ENCODE measurements around the gene ITM2B. TPM values are rescaled to one million over a fixed set of nuclear protein-coding genes. Genes with fewer than 3 reads are reported as not detected.

ITM2B gene
- total RNA-seq, 1 experiment from 2014 or later, result 105 TPM

DNA sequence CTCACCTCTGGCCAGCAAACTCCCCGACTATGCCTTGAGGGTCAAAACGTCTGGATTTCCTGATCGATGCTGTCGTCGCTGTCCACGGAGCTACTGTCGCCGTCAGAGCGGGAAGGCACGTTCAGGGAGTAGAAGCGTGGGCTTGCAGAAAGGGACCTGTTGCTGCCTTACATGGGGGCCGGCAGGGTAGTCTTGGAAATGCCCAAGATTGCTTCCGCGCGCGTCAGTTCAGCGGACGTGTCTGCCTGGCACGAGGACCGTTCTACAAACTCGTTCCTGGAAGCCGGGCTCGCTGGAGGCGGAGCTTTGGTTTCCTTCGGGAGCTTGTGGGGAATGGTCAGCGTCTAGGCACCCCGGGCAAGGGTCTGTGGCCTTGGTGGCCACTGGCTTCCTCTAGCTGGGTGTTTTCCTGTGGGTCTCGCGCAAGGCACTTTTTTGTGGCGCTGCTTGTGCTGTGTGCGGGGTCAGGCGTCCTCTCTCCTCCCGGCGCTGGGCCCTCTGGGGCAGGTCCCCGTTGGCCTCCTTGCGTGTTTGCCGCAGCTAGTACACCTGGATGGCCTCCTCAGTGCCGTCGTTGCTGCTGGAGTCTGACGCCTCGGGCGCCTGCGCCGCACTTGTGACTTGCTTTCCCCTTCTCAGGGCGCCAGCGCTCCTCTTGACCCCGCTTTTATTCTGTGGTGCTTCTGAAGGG, 86.0 kb downstream of the ITM2B start:
- TF ChIP-seq, protein P1, sequence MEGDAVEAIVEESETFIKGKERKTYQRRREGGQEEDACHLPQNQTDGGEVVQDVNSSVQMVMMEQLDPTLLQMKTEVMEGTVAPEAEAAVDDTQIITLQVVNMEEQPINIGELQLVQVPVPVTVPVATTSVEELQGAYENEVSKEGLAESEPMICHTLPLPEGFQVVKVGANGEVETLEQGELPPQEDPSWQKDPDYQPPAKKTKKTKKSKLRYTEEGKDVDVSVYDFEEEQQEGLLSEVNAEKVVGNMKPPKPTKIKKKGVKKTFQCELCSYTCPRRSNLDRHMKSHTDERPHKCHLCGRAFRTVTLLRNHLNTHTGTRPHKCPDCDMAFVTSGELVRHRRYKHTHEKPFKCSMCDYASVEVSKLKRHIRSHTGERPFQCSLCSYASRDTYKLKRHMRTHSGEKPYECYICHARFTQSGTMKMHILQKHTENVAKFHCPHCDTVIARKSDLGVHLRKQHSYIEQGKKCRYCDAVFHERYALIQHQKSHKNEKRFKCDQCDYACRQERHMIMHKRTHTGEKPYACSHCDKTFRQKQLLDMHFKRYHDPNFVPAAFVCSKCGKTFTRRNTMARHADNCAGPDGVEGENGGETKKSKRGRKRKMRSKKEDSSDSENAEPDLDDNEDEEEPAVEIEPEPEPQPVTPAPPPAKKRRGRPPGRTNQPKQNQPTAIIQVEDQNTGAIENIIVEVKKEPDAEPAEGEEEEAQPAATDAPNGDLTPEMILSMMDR (conservative IDR thresholded peaks at IDR 0.05; ENCODE audit: low read depth, low read length), result no peak
- TF ChIP-seq EZH2phosphoT487 (IDR thresholded peaks at IDR 0.05; ENCODE audit: borderline replicate concordance, low read length), result no peak
- no peak for TF ChIP-seq EZH2 (IDR thresholded peaks at IDR 0.05; ENCODE audit: low read length, unreplicated experiment)
- no peaks in the 10 kb centered on the region; the same call in 1 of the 2 replicates for H3K36me3 ChIP-seq (ENCODE audit: low read depth, low read length)
- H3K79me2 ChIP-seq (ENCODE audit: low read length), result no peaks in the 10 kb centered on the region
- H3K4me1 ChIP-seq (ENCODE audit: insufficient read depth, low read length), result no peaks in the 10 kb centered on the region
- intact Hi-C loops (cut with micrococcal nuclease), result no loop called here
- H3K4me3 ChIP-seq (ENCODE audit: low read length), result no peak overlapping the region
- POLR2A ChIA-PET (ENCODE audit: unreplicated experiment), result no interaction called here
- ATAC-seq (no peak), DNase-seq (no peak)
- no peaks in the 10 kb centered on the region for H3K27me3 ChIP-seq (ENCODE audit: low read length)
- H3K9me3 ChIP-seq (ENCODE audit: low read length), result no peaks in the 10 kb centered on the region; the same call in 1 of the 2 replicates
- no peak overlapping the region for H3K27ac ChIP-seq (ENCODE audit: low read length)
- no peak overlapping the region for H2AFZ ChIP-seq (ENCODE audit: low read length)
- no peaks in the 10 kb centered on the region for H3K9me2 ChIP-seq (replicated peaks; ENCODE audit: low read length)
- H4K20me1 ChIP-seq (ENCODE audit: low read length), result no peaks in the 10 kb centered on the region
- CTCF ChIA-PET, result interaction anchor here (0.6 kb wide), 1 partner anchor 261 kb away, joined by 3 read pairs; no protein-coding TSS in a partner anchor
- H3F3A ChIP-seq (ENCODE audit: low read length, unreplicated experiment), result no peaks in the 10 kb centered on the region
- no peak overlapping the region for H3K4me2 ChIP-seq (ENCODE audit: low read length)
- H3K9ac ChIP-seq (ENCODE audit: low read length), result no peak overlapping the region
- no TSS peak for BruUV-seq (replicated peaks)

Other genes starting within 250 kb of the ITM2B start
- 29.3 and 35.0 TPM in 2 replicates for gene SUCLA2, start 231.9 kb upstream of the ITM2B start, total RNA-seq (2014; rRNA removed)
- 22.2 and 27.0 TPM in 2 replicates for gene NUDT15, start 195.5 kb upstream of the ITM2B start, total RNA-seq (2014; rRNA removed)
- 11.6 and 19.0 TPM in 2 replicates for gene MED4, start 138.1 kb upstream of the ITM2B start, total RNA-seq (2014; rRNA removed)
- gene RB1, start 70.5 kb downstream of the ITM2B start, total RNA-seq (2014; rRNA removed), result 13.2 and 14.3 TPM in 2 replicates
- 3.6 TPM in 2 replicates for gene LPAR6, start 179.9 kb downstream of the ITM2B start, total RNA-seq (2014; rRNA removed)